Keratinocyte (primary cell): ENCODE results near the gene KIAA1217. TPM values are rescaled to one million over a fixed set of nuclear protein-coding genes. Genes with fewer than 3 reads are reported as not detected.

Source experiments
- DNase-seq: peaks from one replicate; pipeline ENCODE4 v3.0.0-alpha.2; 2011; ENCODE audit warnings: low read depth, missing footprints, low spot score
- FAIRE-seq: peaks from 2 replicates; lab custom pipeline; 2011; peaks lifted over from hg19 to GRCh38; lab: Jason Lieb, UNC
- H2AFZ ChIP-seq: 2 replicates; pipeline ENCODE4 v1.6.0; 2012; ENCODE audit warnings: low read length, control low read depth, inconsistent platforms; ENCODE audit not compliant: control insufficient read depth
- H3K27ac ChIP-seq: 2 replicates; pipeline ENCODE4 v1.5.1; 2011; ENCODE audit warnings: low read length; ENCODE audit not compliant: control insufficient read depth, insufficient read depth
- H3K27me3 ChIP-seq: 3 replicates; pipeline ENCODE4 v1.6.0; 2011; ENCODE audit warnings: low read length; ENCODE audit not compliant: control insufficient read depth, insufficient read depth; ENCODE audit errors: extremely low read depth
- H3K36me3 ChIP-seq, 2 experiments: 2 replicates in 1 of 2; 3 replicates in 1 of 2; pipeline ENCODE4 v1.5.1; 2011; ENCODE audit warnings: low read length in 2 of 2, mild to moderate bottlenecking in 1 of 2; ENCODE audit not compliant: control insufficient read depth in 2 of 2, insufficient read depth in 2 of 2; ENCODE audit errors: extremely low read depth in 1 of 2
- H3K4me1 ChIP-seq: 3 replicates; pipeline ENCODE4 v1.5.1; 2011; ENCODE audit warnings: low read length; ENCODE audit not compliant: control insufficient read depth, insufficient read depth; ENCODE audit errors: extremely low read depth
- H3K4me2 ChIP-seq: 3 replicates; pipeline ENCODE4 v1.6.0; 2011; ENCODE audit warnings: low read depth, low read length; ENCODE audit not compliant: control insufficient read depth, insufficient read depth; ENCODE audit errors: extremely low read depth
- H3K4me3 ChIP-seq, 3 experiments: fragments of 200-600 bp in 1 of 3; sonication (generic) in 1 of 3; 2 replicates in 2 of 3; 3 replicates in 1 of 3; pipeline ENCODE4 v1.5.1; 2011 to 2016; ENCODE audit warnings: low read length in 3 of 3, mild to moderate bottlenecking in 3 of 3, control low read depth in 2 of 3, inconsistent platforms in 1 of 3, low read depth in 1 of 3, mixed read lengths in 1 of 3, mixed run types in 1 of 3, moderate library complexity in 1 of 3; ENCODE audit not compliant: control insufficient read depth in 2 of 3, insufficient read depth in 2 of 3; ENCODE audit errors: extremely low read depth in 1 of 3
- H3K79me2 ChIP-seq: 2 replicates; pipeline ENCODE4 v1.6.0; 2012; ENCODE audit warnings: low read length; ENCODE audit not compliant: control insufficient read depth, insufficient read depth
- H3K9ac ChIP-seq: 3 replicates; pipeline ENCODE4 v1.6.0; 2011; ENCODE audit warnings: low read length; ENCODE audit not compliant: control insufficient read depth, insufficient read depth; ENCODE audit errors: extremely low read depth
- H3K9me1 ChIP-seq: 3 replicates; pipeline ENCODE4 v1.6.0; 2011; ENCODE audit warnings: low read length; ENCODE audit not compliant: control insufficient read depth, insufficient read depth; ENCODE audit errors: extremely low read depth
- H3K9me3 ChIP-seq: 2 replicates; pipeline ENCODE4 v1.5.1; 2012; ENCODE audit warnings: low read depth, low read length; ENCODE audit not compliant: control insufficient read depth
- H4K20me1 ChIP-seq: 3 replicates; pipeline ENCODE4 v1.6.0; 2011; ENCODE audit warnings: low read length; ENCODE audit not compliant: control insufficient read depth, insufficient read depth; ENCODE audit errors: extremely low read depth
- EZH2 ChIP-seq: IDR thresholded peaks from one replicate; pipeline ENCODE4 v1.6.1; 2012; ENCODE audit warnings: inconsistent platforms, mild to moderate bottlenecking, low read length, moderate library complexity
- dilution Hi-C: fragments of 300-500 bp; cut with MboI; formaldehyde crosslinking; loops from one replicate; pipeline ENCODE4 v1.7.0; 2020; ENCODE audit warnings: low sequenced_read_pairs; ENCODE audit not compliant: extremely low pct_ligation_motif_present
- polyA plus RNA-seq, 5 experiments: library from polyadenylated mRNA; depleted of rRNA in 3 of 5; stranded (reverse) in 3 of 5; stranded (forward) in 1 of 5; unstranded in 1 of 5; fragments of >200 nt; gene quantifications; 1 replicate in 1 of 5; 2 replicates in 3 of 5; 3 replicates in 1 of 5; pipeline versions ENCODE4 v1.2.1 to v1.2.3, GENCODE V29; 2011 to 2012; ENCODE audit warnings: missing spikeins in 2 of 5, low read depth in 1 of 5, low replicate concordance in 1 of 5
- TF ChIP-seq, protein P1 (sequence below), 3 experiments: IDR thresholded peaks in 1 of 3; conservative IDR thresholded peaks in 1 of 3; optimal IDR thresholded peaks in 1 of 3; 2 replicates in 2 of 3; 3 replicates in 1 of 3; pipeline versions ENCODE3 to v1.5.1; 2011; ENCODE audit warnings: low read length in 3 of 3, mild to moderate bottlenecking in 3 of 3, moderate library complexity in 2 of 3, control low read depth in 1 of 3, inconsistent platforms in 1 of 3; ENCODE audit not compliant: insufficient read depth in 2 of 3; ENCODE audit errors: extremely low read depth in 1 of 3

KIAA1217 gene
- polyA plus RNA-seq, 1 donor (not counting 4 experiments of a cell fraction or from before 2014, with no cell fraction given), result 10.4 TPM

DNA sequence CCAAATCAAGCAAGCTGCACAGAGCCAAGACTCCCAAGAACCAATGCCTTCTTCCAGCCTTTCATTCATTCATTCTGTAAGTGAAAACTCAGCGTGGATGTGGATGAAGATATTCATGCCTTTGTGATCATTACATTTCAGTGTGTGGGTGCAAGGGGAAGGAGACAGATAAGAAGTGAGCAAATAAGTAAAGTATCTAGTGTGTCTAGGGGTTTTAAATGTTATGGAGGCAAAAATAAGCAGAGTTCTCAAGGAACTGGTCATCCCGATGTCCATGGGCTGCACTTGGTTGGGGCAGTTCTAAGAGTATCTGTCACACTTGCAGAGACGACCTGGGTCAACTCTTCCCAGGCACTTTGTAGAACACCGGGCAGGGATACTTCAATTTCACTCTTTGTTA is 149.1 kb downstream of the KIAA1217 start:
- Histone ChIP-seq H3K4me2 (no peak overlapping the region), H3K36me3 (no peaks in the 10 kb centered on the region)

DNA sequence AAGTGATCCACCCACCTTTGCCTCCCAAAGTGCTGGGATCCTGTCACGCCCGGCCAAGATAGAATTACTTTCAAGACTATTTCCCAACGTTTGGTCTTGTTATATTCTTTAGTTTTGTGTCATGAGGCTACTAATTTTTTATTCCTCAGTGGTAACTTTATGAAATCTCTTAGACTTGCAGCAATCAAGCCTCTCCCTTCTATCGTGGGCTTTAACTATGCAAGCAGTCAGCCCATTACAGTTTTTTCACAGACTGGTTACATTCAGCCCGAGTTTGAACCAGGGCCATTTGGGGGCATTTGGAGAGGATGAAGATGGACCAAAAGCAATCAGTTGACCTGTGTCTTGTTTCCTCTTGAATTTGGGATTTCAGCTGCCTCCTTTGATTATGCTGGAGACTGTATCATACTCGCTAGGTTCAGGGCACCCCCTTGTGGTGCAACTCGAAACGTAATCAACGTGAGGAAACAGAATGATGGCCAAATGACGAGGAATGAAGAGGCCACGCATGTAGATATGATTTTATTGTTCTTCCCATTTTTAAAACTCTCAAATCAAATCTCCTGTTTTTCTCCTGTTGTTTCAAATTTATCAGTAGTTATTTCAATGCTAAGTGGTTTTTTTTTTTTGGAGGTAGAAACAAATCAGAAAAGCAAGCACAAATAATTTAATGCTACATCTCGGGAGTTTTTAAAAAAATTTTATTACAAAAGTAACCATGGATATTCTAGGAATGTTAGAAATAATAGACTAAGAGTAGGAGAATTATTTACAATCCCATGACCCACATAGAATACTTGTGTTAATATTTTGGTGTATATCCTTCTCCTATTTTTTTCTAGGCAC is 151.6 kb downstream of the KIAA1217 start:
- H3K9me3 ChIP-seq, result no peaks in the 10 kb centered on the region
- no peaks in the 10 kb centered on the region for H4K20me1 ChIP-seq
- H3K79me2 ChIP-seq, result no peaks in the 10 kb centered on the region
- FAIRE-seq (peak; percentile 84), DNase-seq (no peak)
- no peaks in the 10 kb centered on the region for H3K27me3 ChIP-seq
- no peaks in the 10 kb centered on the region for H3K4me1 ChIP-seq
- dilution Hi-C loops, result no loop called here
- no peak overlapping the region for H2AFZ ChIP-seq
- no peak overlapping the region for H3K4me2 ChIP-seq
- no peak overlapping the region for H3K27ac ChIP-seq
- no peak overlapping the region for H3K9ac ChIP-seq
- no peaks in the 10 kb centered on the region for H3K9me1 ChIP-seq
- TF ChIP-seq, protein P1, sequence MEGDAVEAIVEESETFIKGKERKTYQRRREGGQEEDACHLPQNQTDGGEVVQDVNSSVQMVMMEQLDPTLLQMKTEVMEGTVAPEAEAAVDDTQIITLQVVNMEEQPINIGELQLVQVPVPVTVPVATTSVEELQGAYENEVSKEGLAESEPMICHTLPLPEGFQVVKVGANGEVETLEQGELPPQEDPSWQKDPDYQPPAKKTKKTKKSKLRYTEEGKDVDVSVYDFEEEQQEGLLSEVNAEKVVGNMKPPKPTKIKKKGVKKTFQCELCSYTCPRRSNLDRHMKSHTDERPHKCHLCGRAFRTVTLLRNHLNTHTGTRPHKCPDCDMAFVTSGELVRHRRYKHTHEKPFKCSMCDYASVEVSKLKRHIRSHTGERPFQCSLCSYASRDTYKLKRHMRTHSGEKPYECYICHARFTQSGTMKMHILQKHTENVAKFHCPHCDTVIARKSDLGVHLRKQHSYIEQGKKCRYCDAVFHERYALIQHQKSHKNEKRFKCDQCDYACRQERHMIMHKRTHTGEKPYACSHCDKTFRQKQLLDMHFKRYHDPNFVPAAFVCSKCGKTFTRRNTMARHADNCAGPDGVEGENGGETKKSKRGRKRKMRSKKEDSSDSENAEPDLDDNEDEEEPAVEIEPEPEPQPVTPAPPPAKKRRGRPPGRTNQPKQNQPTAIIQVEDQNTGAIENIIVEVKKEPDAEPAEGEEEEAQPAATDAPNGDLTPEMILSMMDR (optimal IDR thresholded peaks at IDR 0.05 in 1 of 3, IDR thresholded peaks at IDR 0.05 in 1 of 3, conservative IDR thresholded peaks at IDR 0.05 in 1 of 3; ENCODE audit: extremely low read depth in 1 of 3, insufficient read depth in 2 of 3, low read length in 3 of 3), result peak; percentile 72 to 88 (median 83)
- no peak for TF ChIP-seq EZH2
- H3K4me3 ChIP-seq, result no peak overlapping the region
- H3K36me3 ChIP-seq, result no peaks in the 10 kb centered on the region

More for the DNA sequence above, 149.1 kb downstream of the KIAA1217 start:
- Histone ChIP-seq H3K9me1 (no peaks in the 10 kb centered on the region), H3K27me3 (no peaks in the 10 kb centered on the region), H3K79me2 (no peaks in the 10 kb centered on the region), H4K20me1 (no peaks in the 10 kb centered on the region), H3K9ac (no peak overlapping the region), H3K27ac (no peak overlapping the region), H2AFZ (no peak overlapping the region), H3K4me1 (no peaks in the 10 kb centered on the region), H3K4me3 (no peak overlapping the region), H3K9me3 (no peaks in the 10 kb centered on the region)
- dilution Hi-C loops, result no loop called here
- TF ChIP-seq, protein P1 (optimal IDR thresholded peaks at IDR 0.05 in 1 of 3, IDR thresholded peaks at IDR 0.05 in 1 of 3, conservative IDR thresholded peaks at IDR 0.05 in 1 of 3; ENCODE audit: extremely low read depth in 1 of 3, insufficient read depth in 2 of 3, low read length in 3 of 3), result no peak
- no peak for TF ChIP-seq EZH2
- FAIRE-seq (no peak), DNase-seq (no peak)
